ENCODE measurements around the gene LOXHD1.

The LOXHD1 gene

GRCh38 chr18:46445522-46446313 is 211.3 kb downstream of the LOXHD1 start:
- no peak overlapping the region for H3K4me3 ChIP-seq (ENCODE audit: low read depth, low read length)
- no peak for DNase-seq (ENCODE audit: low read depth)
- no peak for TF ChIP-seq CTCF (IDR thresholded peaks at IDR 0.05; ENCODE audit: insufficient read depth, low read depth, low read length, missing control alignments)

GRCh38 chr18:46439037-46439436 is 218.0 kb downstream of the LOXHD1 start:
- H3K4me3 ChIP-seq (ENCODE audit: low read depth, low read length) = no peak overlapping the region
- DNase-seq (ENCODE audit: low read depth) = no peak
- no peak for TF ChIP-seq CTCF (IDR thresholded peaks at IDR 0.05; ENCODE audit: insufficient read depth, low read depth, low read length, missing control alignments)

DNA sequence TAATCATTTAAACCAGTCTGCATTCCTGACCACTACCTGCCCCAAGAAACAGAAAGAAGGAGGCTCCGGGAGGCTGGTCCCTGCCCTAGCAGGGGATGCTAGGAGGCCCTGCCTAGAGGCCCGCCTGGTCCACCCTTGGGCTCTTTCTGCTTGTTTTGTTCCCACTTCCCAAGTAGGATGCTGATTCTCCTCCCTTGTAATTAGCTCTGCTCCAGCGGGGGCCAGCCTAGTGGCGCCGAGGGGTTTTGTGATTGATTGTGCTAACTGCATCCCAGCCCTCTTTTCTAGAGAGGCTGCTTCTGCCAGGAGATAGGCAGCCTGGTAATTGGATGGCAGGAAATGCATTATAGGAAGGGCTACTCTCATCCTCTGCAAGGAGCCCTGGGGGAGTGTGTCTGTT is 220.0 kb downstream of the LOXHD1 start:
- TF ChIP-seq CTCF (IDR thresholded peaks at IDR 0.05; ENCODE audit: insufficient read depth, low read depth, low read length, missing control alignments) = no peak
- no peak overlapping the region for H3K4me3 ChIP-seq (ENCODE audit: low read depth, low read length)
- no peak for DNase-seq (ENCODE audit: low read depth)

DNA sequence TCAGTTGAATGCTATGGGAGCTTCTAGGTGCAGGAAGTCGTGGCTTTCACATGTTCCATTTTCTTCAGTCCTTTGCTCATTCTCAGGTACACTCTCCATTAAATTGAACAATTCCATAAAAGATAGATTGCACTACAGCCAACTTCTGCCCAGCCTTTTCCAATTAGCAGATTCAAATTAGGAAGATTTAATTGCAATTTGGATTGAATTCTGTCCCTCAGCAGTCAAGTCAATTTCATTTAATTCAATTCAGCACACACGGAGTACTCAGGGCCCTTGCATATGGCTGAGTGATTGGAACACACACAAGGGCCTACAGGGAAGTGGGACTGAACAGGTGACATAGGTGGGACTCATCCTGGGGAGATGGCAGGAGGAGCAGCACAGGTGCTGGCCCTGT is 220.4 kb downstream of the LOXHD1 start:
- no peak for DNase-seq (ENCODE audit: low read depth)
- no peak for TF ChIP-seq CTCF (IDR thresholded peaks at IDR 0.05; ENCODE audit: insufficient read depth, low read depth, low read length, missing control alignments)
- H3K4me3 ChIP-seq (ENCODE audit: low read depth, low read length) = no peak overlapping the region

- H3K4me3 ChIP-seq (ENCODE audit: low read depth, low read length) = no peak overlapping the region
- no peak for TF ChIP-seq CTCF (IDR thresholded peaks at IDR 0.05; ENCODE audit: insufficient read depth, low read depth, low read length, missing control alignments)
- DNase-seq (ENCODE audit: low read depth) = no peak
Observed at GRCh38 chr18:46435031-46435430, 222.0 kb downstream of the LOXHD1 start.

DNA sequence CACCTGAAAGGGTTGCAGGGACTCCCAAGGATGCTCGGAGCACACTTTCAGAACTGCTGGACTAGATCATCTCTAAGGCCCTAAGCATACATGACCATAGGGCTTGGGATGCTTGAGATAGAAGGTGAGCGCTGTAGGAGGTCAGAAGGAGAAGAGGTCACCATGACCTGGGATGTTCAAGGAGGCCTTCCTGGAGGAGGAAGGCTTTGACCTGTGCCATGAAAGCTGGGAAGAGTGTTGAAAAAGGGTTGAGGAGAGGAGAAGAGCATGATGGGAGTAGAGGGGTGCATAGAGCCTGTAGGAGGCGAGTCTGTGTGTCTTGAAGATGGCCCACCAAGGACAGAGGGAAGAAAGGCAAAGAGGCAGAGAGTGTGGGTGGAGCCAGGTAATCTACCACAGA is 222.4 kb downstream of the LOXHD1 start:
- DNase-seq (ENCODE audit: low read depth) = no peak
- H3K4me3 ChIP-seq (ENCODE audit: low read depth, low read length) = no peak overlapping the region
- TF ChIP-seq CTCF (IDR thresholded peaks at IDR 0.05; ENCODE audit: insufficient read depth, low read depth, low read length, missing control alignments) = no peak
